Gastrocnemius medialis (tissue), 4 donors: ENCODE data around the gene SMIM10. TPM values are rescaled to one million over a fixed set of nuclear protein-coding genes. Genes with fewer than 3 reads are reported as not detected.
"Not testable (repeated sequence)": the region's sequence is repeated elsewhere in the genome, so short reads cannot be mapped to it uniquely, and the experiment has no call there.

ENCODE experiments used
- ATAC-seq, 2 donors: fragments of 150-250 bp; one replicate each; pipeline ENCODE4 v1.9.1; 2016
- DNase-seq, 2 donors: peaks; one replicate each; pipeline ENCODE4 v3.0.0-alpha.2; 2019
- H3K27ac ChIP-seq, 4 donors: fragments of 200-600 bp; sonication (generic); 1 replicate in 1 of 4; 2 replicates in 3 of 4; pipeline ENCODE4 v1.5.1; 2016 to 2018; ENCODE audit warnings: mild to moderate bottlenecking in 2 of 4, moderate library complexity in 1 of 4
- H3K27me3 ChIP-seq, 3 donors: fragments of 200-600 bp; sonication (generic) in 2 of 3; 1 replicate in 1 of 3; 2 replicates in 2 of 3; pipeline versions ENCODE4 v1.5.1 to v1.6.0; 2016 to 2019; ENCODE audit warnings: mild to moderate bottlenecking in 1 of 3, moderate library complexity in 1 of 3
- H3K36me3 ChIP-seq, 2 donors: fragments of 200-600 bp; sonication (generic) in 1 of 2; one replicate each; pipeline ENCODE4 v1.5.1; 2017 to 2018
- H3K4me1 ChIP-seq, 2 donors: fragments of 200-600 bp; sonication (generic) in 1 of 2; one replicate each; pipeline ENCODE4 v1.5.1; 2016 to 2017; ENCODE audit warnings: mild to moderate bottlenecking in 2 of 2
- H3K4me3 ChIP-seq, 4 donors: fragments of 200-600 bp; sonication (generic) in 3 of 4; 1 replicate in 1 of 4; 2 replicates in 3 of 4; pipeline ENCODE4 v1.5.1; 2016 to 2019; ENCODE audit warnings: mild to moderate bottlenecking in 2 of 4
- H3K9me3 ChIP-seq, 3 donors: fragments of 200-600 bp; sonication (generic) in 2 of 3; 1 replicate in 1 of 3; 2 replicates in 2 of 3; pipeline ENCODE4 v1.5.1; 2016 to 2019
- POLR2A ChIP-seq, 2 donors: fragments of 450-650 bp; IDR thresholded peaks; one replicate each; pipeline ENCODE4 v1.6.1; 2017; ENCODE audit warnings: antibody characterized with exemption in 2 of 2, mild to moderate bottlenecking in 2 of 2, moderate library complexity in 2 of 2
- in situ Hi-C, 4 donors: fragments of 200-750 bp; cut with MboI; loops; one replicate each; pipeline versions ENCODE4 v1.15.0 to v1.8.0; 2017; ENCODE audit warnings: low sequenced_read_pairs in 4 of 4
- intact Hi-C: fragments of 100-400 bp; cut with DNase I; formaldehyde crosslinking; loops from one replicate; pipeline ENCODE4 v1.15.1; 2023; ENCODE audit warnings: low total_unique reads
- total RNA-seq, 4 donors: library from RNA; depleted of rRNA; stranded (reverse); fragments of >200 nt; gene quantifications; one replicate each; pipeline versions ENCODE4 v1.1.0 to v1.2.3, GENCODE V29; 2016
- TF ChIP-seq, protein P1 (sequence below), 5 experiments: fragments of 450-650 bp in 3 of 5; fragments of 200-600 bp in 2 of 5; sonication (generic) in 2 of 5; IDR thresholded peaks in 4 of 5; conservative IDR thresholded peaks in 1 of 5; 1 replicate in 4 of 5; 2 replicates in 1 of 5; pipeline ENCODE4 v1.5.1; 2016 to 2019; ENCODE audit warnings: antibody characterized with exemption in 5 of 5, mild to moderate bottlenecking in 3 of 5, moderate library complexity in 3 of 5

Gene SMIM10
- 1 to 10 TPM; 1.0 to 2.7 (median 1.5) TPM for total RNA-seq

DNA sequence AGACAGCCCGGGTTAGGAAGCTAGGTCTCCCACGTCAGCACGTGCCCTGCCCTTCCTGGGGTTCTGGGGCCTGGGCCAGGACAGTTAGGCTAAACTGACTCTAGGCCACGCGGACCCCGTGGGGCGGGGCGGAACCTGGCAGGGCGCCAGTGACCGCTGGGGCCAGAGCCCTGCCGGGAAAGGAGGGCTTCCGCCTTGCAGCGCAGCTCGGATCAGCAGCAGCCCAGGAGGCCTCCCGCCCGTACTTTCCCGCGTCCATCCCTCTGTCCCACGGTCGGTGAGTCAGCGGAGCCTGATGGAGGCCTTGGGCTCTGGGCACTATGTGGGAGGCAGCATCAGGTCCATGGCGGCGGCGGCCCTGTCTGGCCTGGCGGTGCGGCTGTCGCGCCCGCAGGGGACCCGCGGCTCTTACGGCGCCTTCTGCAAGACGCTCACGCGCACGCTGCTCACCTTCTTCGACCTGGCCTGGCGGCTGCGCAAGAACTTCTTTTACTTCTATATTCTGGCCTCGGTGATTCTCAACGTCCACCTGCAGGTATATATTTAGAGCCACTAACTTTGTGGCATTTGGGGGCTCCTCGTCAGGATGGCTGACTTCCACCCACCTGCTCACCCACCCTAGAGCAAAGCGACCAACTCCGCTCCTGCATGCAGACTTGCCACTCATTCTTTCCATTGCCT lies at the start of gene SMIM10:
Gene SMIM10, plus strand, starts transcription at position 191 of the 681 bp plus-strand sequence. Its CDS starts 105 bp downstream, at position 296.
- intact Hi-C loops = no loop called here

DNA sequence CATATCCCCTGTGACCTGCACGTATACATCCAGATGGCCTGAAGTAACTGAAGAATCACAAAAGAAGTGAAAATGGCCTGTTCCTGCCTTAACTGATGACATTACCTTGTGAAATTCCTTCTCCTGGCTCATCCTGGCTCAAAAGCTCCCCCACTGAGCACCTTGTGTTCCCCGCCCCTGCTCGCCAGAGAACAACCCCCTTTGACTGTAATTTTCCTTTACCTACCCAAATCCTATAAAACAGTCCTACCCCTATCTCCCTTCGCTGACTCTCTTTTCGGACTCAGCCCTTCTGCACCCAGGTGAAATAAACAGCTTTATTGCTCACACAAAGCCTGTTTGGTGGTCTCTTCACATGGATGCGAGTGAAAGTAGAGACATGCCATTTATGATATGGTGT lies 44.4 kb upstream of the SMIM10 start:
- H3K9me3 ChIP-seq, in situ Hi-C loops, ATAC-seq, intact Hi-C loops, DNase-seq, H3K36me3 ChIP-seq, H3K27me3 ChIP-seq, H3K27ac ChIP-seq, H3K4me3 ChIP-seq, H3K4me1 ChIP-seq: not testable (repeated sequence)

More for the DNA sequence above, at the start of gene SMIM10:
- Histone ChIP-seq H3K27me3 (no peaks in the 10 kb centered on the region), H3K27ac (peak within 1 kb of the TSS in 3 of 4 donors; percentile 25 to 46 (median 45)), H3K9me3 (no peaks in the 10 kb centered on the region), H3K36me3 (no peaks in the 10 kb centered on the region), H3K4me3 (peak within 1 kb of the TSS; percentile 43 to 55 (median 47)), H3K4me1 (peaks cover 0 to 5% of the 10 kb centered on the region in 2 donors)
- in situ Hi-C loops = no loop called here
- peak; percentile 61 to 70 for ATAC-seq
- TF ChIP-seq POLR2A (IDR thresholded peaks at IDR 0.05) = no peak
- TF ChIP-seq, protein P1, sequence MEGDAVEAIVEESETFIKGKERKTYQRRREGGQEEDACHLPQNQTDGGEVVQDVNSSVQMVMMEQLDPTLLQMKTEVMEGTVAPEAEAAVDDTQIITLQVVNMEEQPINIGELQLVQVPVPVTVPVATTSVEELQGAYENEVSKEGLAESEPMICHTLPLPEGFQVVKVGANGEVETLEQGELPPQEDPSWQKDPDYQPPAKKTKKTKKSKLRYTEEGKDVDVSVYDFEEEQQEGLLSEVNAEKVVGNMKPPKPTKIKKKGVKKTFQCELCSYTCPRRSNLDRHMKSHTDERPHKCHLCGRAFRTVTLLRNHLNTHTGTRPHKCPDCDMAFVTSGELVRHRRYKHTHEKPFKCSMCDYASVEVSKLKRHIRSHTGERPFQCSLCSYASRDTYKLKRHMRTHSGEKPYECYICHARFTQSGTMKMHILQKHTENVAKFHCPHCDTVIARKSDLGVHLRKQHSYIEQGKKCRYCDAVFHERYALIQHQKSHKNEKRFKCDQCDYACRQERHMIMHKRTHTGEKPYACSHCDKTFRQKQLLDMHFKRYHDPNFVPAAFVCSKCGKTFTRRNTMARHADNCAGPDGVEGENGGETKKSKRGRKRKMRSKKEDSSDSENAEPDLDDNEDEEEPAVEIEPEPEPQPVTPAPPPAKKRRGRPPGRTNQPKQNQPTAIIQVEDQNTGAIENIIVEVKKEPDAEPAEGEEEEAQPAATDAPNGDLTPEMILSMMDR (IDR thresholded peaks at IDR 0.05 in 4 of 5, conservative IDR thresholded peaks at IDR 0.05 in 1 of 5) = no peak
- peak; percentile 33 to 50 for DNase-seq

DNA sequence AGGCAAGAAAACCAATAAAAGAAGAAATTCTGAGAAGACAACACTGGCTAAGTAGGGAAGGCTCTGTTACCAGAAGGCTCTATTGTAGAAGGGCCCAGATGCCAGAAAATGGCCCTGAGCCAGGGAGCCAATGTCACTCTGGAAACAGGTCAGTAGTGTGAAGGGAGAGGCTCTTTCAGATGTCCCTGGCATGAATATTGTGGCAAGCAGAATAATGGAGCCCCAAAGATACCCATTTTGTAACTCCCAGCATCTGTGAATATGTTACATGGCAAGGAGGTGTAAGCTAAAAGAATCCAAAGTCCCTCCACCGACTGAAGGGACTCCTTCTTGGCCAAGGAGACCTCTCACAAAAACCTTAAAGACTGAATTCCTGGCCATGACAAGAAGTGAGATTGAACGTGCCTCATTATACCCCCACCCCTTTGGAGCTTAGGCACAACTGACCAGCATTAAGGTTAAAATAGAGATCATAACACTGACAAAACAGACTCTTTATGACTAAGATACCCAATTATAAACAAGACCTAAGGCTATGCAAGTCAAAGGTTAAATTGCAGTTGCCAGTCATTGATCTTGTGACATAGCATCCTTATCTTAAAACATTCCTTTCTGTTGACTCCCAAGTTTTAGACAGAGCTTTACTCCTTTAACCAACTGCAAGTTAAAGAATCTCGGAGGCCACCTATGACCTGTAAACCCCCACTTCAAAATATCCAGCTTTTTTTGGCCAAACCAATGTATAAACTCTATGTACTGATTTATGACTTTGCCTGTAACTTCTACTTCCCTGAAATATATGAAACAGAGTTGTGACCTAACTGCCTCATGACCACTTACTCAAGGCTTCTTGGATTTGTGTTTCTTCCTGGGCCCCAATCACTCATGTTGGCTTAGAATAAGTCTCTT lies 42.2 kb upstream of the SMIM10 start:
- H3K27me3 ChIP-seq = no peaks in the 10 kb centered on the region
- no peak for TF ChIP-seq POLR2A (IDR thresholded peaks at IDR 0.05)
- TF ChIP-seq, protein P1 (IDR thresholded peaks at IDR 0.05 in 4 of 5, conservative IDR thresholded peaks at IDR 0.05 in 1 of 5) = no peak
- no peak overlapping the region for H3K4me3 ChIP-seq
- no peaks in the 10 kb centered on the region for H3K4me1 ChIP-seq
- in situ Hi-C loops (no loop called here), intact Hi-C loops (no loop called here)
- H3K27ac ChIP-seq = no peak overlapping the region
- no peak for DNase-seq
- H3K36me3 ChIP-seq = no peaks in the 10 kb centered on the region
- no peak for ATAC-seq
- no peaks in the 10 kb centered on the region for H3K9me3 ChIP-seq

DNA sequence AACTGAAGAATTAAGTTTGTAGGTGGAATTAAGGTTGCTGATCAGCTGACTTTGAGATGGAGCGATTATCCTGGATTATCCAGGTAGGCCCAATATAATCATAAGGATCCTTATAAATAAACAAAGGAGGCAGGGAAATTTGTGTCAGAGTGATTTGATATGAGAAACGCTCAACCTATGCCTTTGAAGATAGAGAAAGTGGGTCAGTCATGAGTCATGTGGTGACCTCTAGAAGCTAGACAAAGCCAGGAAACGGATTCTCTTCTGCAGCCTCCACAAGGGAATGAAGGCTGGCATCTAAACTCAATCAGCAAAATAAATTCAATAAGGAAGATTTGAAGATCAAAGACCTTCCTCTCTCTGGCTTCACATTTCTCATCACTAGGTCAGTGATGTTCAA lies 41.5 kb upstream of the SMIM10 start:
- no peaks in the 10 kb centered on the region for H3K27me3 ChIP-seq
- no peaks in the 10 kb centered on the region for H3K9me3 ChIP-seq
- in situ Hi-C loops (no loop called here), intact Hi-C loops (no loop called here)
- H3K4me1 ChIP-seq = no peaks in the 10 kb centered on the region
- ATAC-seq (no peak), DNase-seq (no peak)
- H3K27ac ChIP-seq = no peak overlapping the region
- no peak for TF ChIP-seq POLR2A (IDR thresholded peaks at IDR 0.05)
- TF ChIP-seq, protein P1 (IDR thresholded peaks at IDR 0.05 in 4 of 5, conservative IDR thresholded peaks at IDR 0.05 in 1 of 5) = no peak
- no peaks in the 10 kb centered on the region for H3K36me3 ChIP-seq
- no peak overlapping the region for H3K4me3 ChIP-seq

DNA sequence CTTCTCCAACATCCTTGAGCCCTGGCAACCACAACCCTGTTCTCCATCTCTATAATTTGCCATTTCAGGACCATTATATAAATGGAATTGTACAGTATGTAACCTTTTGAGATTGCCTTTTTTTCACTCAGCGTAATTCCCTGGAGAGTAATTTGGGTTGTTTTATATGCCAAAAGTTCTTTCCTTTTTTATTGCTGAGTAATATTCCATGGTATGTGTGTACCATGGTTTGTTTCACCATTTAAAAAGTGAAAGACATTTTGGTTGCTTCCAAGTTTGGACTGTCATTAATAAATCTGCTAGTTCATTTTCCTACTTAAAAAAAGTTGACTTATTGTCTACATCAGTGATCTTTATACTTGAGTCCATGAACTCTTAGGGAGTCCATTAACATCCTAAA lies 33.0 kb upstream of the SMIM10 start:
- no peak overlapping the region for H3K4me3 ChIP-seq
- no peaks in the 10 kb centered on the region for H3K36me3 ChIP-seq
- TF ChIP-seq POLR2A (IDR thresholded peaks at IDR 0.05) = no peak
- TF ChIP-seq, protein P1 (IDR thresholded peaks at IDR 0.05 in 4 of 5, conservative IDR thresholded peaks at IDR 0.05 in 1 of 5) = no peak
- in situ Hi-C loops (loop anchor here in 1 of 4 donors (25.0 kb wide), 1 partner anchor 254 kb away; no protein-coding TSS in a partner anchor), intact Hi-C loops (no loop called here)
- no peaks in the 10 kb centered on the region for H3K4me1 ChIP-seq
- ATAC-seq = no peak
- no peak overlapping the region for H3K27ac ChIP-seq
- no peaks in the 10 kb centered on the region for H3K27me3 ChIP-seq
- no peaks in the 10 kb centered on the region for H3K9me3 ChIP-seq
- no peak for DNase-seq

DNA sequence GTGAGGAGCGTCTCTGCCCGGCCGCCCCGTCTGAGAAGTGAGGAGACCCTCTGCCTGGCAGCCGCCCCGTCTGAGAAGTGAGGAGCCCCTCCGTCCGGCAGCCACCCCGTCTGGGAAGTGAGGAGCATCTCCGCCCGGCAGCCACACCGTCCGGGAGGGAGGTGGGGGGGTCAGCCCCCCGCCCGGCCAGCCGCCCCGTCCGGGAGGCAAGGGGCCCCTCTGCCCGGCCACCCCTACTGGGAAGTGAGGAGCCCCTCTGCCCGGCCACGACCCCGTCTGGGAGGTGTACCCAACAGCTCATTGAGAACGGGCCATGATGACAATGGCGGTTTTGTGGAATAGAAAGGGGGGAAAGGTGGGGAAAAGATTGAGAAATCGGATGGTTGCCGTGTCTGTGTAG lies 30.4 kb upstream of the SMIM10 start:
- H3K9me3 ChIP-seq, H3K36me3 ChIP-seq, H3K4me3 ChIP-seq, DNase-seq, intact Hi-C loops, H3K27me3 ChIP-seq, H3K27ac ChIP-seq, ATAC-seq, H3K4me1 ChIP-seq: not testable (repeated sequence)
- in situ Hi-C loops = loop anchor here in 1 of 4 donors (5.0 to 25.0 kb wide), 2 partner anchors 37 to 252 kb away; no protein-coding TSS in a partner anchor
